ENCODE data around the gene GNAS.

Gene GNAS
- total RNA-seq = 689 to 834 (median 761) reads per million in 3 donors

- Histone ChIP-seq H3K4me3 (ENCODE audit: insufficient read depth, low read depth, low read length, poor library complexity, severe bottlenecking) (peak within 1 kb of the TSS; percentile 39), H3K9me3 (ENCODE audit: control insufficient read depth, low read length) (no peaks in the 10 kb centered on the region), H3K27me3 (replicated peaks; ENCODE audit: control insufficient read depth, insufficient read depth, low read length, poor library complexity, severe bottlenecking) (peaks cover 21% of the 10 kb centered on the region), H3K4me1 (ENCODE audit: control insufficient read depth, insufficient read depth, low read length, poor library complexity, severe bottlenecking) (peaks cover 13% of the 10 kb centered on the region), H3K27ac (ENCODE audit: insufficient read depth, low read length, poor library complexity, severe bottlenecking) (no peak within 1 kb of the TSS), H3K36me3 (ENCODE audit: control insufficient read depth, insufficient read depth, low read length) (no peaks in the 10 kb centered on the region)
- DNase-seq = peak in 2 of 3 donors; percentile 20 to 30
Measured at GRCh38 chr20:58852543-58853271, at the start of gene GNAS. Gene GNAS (plus strand): TSS chr20:58852716.

GRCh38 chr20:58803533-58803932, 49.0 kb upstream of the GNAS start:
- H3K4me3 ChIP-seq (ENCODE audit: insufficient read depth, low read depth, low read length, poor library complexity, severe bottlenecking) = no peak overlapping the region
- H3K36me3 ChIP-seq (ENCODE audit: control insufficient read depth, insufficient read depth, low read length) = no peaks in the 10 kb centered on the region
- no peak overlapping the region for H3K27ac ChIP-seq (ENCODE audit: insufficient read depth, low read length, poor library complexity, severe bottlenecking)
- no peaks in the 10 kb centered on the region for H3K27me3 ChIP-seq (replicated peaks; ENCODE audit: control insufficient read depth, insufficient read depth, low read length, poor library complexity, severe bottlenecking)
- no peaks in the 10 kb centered on the region for H3K9me3 ChIP-seq (ENCODE audit: control insufficient read depth, low read length)
- DNase-seq = no peak
- H3K4me1 ChIP-seq (ENCODE audit: control insufficient read depth, insufficient read depth, low read length, poor library complexity, severe bottlenecking) = no peaks in the 10 kb centered on the region

GRCh38 chr20:58807801-58808200, 44.7 kb upstream of the GNAS start:
- H3K27me3 ChIP-seq (replicated peaks; ENCODE audit: control insufficient read depth, insufficient read depth, low read length, poor library complexity, severe bottlenecking) = no peaks in the 10 kb centered on the region
- H3K36me3 ChIP-seq (ENCODE audit: control insufficient read depth, insufficient read depth, low read length) = no peaks in the 10 kb centered on the region
- H3K27ac ChIP-seq (ENCODE audit: insufficient read depth, low read length, poor library complexity, severe bottlenecking) = no peak overlapping the region
- H3K9me3 ChIP-seq (ENCODE audit: control insufficient read depth, low read length) = no peaks in the 10 kb centered on the region
- DNase-seq = no peak
- H3K4me3 ChIP-seq (ENCODE audit: insufficient read depth, low read depth, low read length, poor library complexity, severe bottlenecking) = no peak overlapping the region
- no peaks in the 10 kb centered on the region for H3K4me1 ChIP-seq (ENCODE audit: control insufficient read depth, insufficient read depth, low read length, poor library complexity, severe bottlenecking)

GRCh38 chr20:58808271-58809046, 44.1 kb upstream of the GNAS start:
- Histone ChIP-seq H3K36me3 (ENCODE audit: control insufficient read depth, insufficient read depth, low read length) (no peaks in the 10 kb centered on the region), H3K27ac (ENCODE audit: insufficient read depth, low read length, poor library complexity, severe bottlenecking) (no peak overlapping the region), H3K4me3 (ENCODE audit: insufficient read depth, low read depth, low read length, poor library complexity, severe bottlenecking) (no peak overlapping the region), H3K27me3 (replicated peaks; ENCODE audit: control insufficient read depth, insufficient read depth, low read length, poor library complexity, severe bottlenecking) (no peaks in the 10 kb centered on the region), H3K9me3 (ENCODE audit: control insufficient read depth, low read length) (no peaks in the 10 kb centered on the region), H3K4me1 (ENCODE audit: control insufficient read depth, insufficient read depth, low read length, poor library complexity, severe bottlenecking) (no peaks in the 10 kb centered on the region)
- DNase-seq = no peak

GRCh38 chr20:58810116-58810878, 42.2 kb upstream of the GNAS start:
- H3K36me3 ChIP-seq (ENCODE audit: control insufficient read depth, insufficient read depth, low read length) = no peaks in the 10 kb centered on the region
- no peak overlapping the region for H3K4me3 ChIP-seq (ENCODE audit: insufficient read depth, low read depth, low read length, poor library complexity, severe bottlenecking)
- no peak for DNase-seq
- no peaks in the 10 kb centered on the region for H3K4me1 ChIP-seq (ENCODE audit: control insufficient read depth, insufficient read depth, low read length, poor library complexity, severe bottlenecking)
- H3K27me3 ChIP-seq (replicated peaks; ENCODE audit: control insufficient read depth, insufficient read depth, low read length, poor library complexity, severe bottlenecking) = no peaks in the 10 kb centered on the region
- no peaks in the 10 kb centered on the region for H3K9me3 ChIP-seq (ENCODE audit: control insufficient read depth, low read length)
- H3K27ac ChIP-seq (ENCODE audit: insufficient read depth, low read length, poor library complexity, severe bottlenecking) = no peak overlapping the region

- no peak for DNase-seq
- Histone ChIP-seq H3K27ac (ENCODE audit: insufficient read depth, low read length, poor library complexity, severe bottlenecking) (no peak overlapping the region), H3K4me3 (ENCODE audit: insufficient read depth, low read depth, low read length, poor library complexity, severe bottlenecking) (no peak overlapping the region), H3K36me3 (ENCODE audit: control insufficient read depth, insufficient read depth, low read length) (no peaks in the 10 kb centered on the region), H3K27me3 (replicated peaks; ENCODE audit: control insufficient read depth, insufficient read depth, low read length, poor library complexity, severe bottlenecking) (no peaks in the 10 kb centered on the region), H3K9me3 (ENCODE audit: control insufficient read depth, low read length) (no peaks in the 10 kb centered on the region), H3K4me1 (ENCODE audit: control insufficient read depth, insufficient read depth, low read length, poor library complexity, severe bottlenecking) (no peaks in the 10 kb centered on the region)
Measured at GRCh38 chr20:58810879-58811250, 41.7 kb upstream of the GNAS start.

- Histone ChIP-seq H3K4me1 (ENCODE audit: control insufficient read depth, insufficient read depth, low read length, poor library complexity, severe bottlenecking) (no peaks in the 10 kb centered on the region), H3K27ac (ENCODE audit: insufficient read depth, low read length, poor library complexity, severe bottlenecking) (no peak overlapping the region), H3K27me3 (replicated peaks; ENCODE audit: control insufficient read depth, insufficient read depth, low read length, poor library complexity, severe bottlenecking) (no peaks in the 10 kb centered on the region), H3K36me3 (ENCODE audit: control insufficient read depth, insufficient read depth, low read length) (no peaks in the 10 kb centered on the region), H3K9me3 (ENCODE audit: control insufficient read depth, low read length) (no peaks in the 10 kb centered on the region), H3K4me3 (ENCODE audit: insufficient read depth, low read depth, low read length, poor library complexity, severe bottlenecking) (no peak overlapping the region)
- DNase-seq = no peak
Measured at GRCh38 chr20:58811334-58811733, 41.2 kb upstream of the GNAS start.

GRCh38 chr20:58813369-58813768, 39.1 kb upstream of the GNAS start:
- Histone ChIP-seq H3K4me3 (ENCODE audit: insufficient read depth, low read depth, low read length, poor library complexity, severe bottlenecking) (no peak overlapping the region), H3K27me3 (replicated peaks; ENCODE audit: control insufficient read depth, insufficient read depth, low read length, poor library complexity, severe bottlenecking) (no peaks in the 10 kb centered on the region), H3K36me3 (ENCODE audit: control insufficient read depth, insufficient read depth, low read length) (no peaks in the 10 kb centered on the region), H3K27ac (ENCODE audit: insufficient read depth, low read length, poor library complexity, severe bottlenecking) (no peak overlapping the region), H3K4me1 (ENCODE audit: control insufficient read depth, insufficient read depth, low read length, poor library complexity, severe bottlenecking) (no peaks in the 10 kb centered on the region), H3K9me3 (ENCODE audit: control insufficient read depth, low read length) (no peaks in the 10 kb centered on the region)
- no peak for DNase-seq

GRCh38 chr20:58815448-58815847, 37.1 kb upstream of the GNAS start:
- H3K4me1 ChIP-seq (ENCODE audit: control insufficient read depth, insufficient read depth, low read length, poor library complexity, severe bottlenecking) = no peaks in the 10 kb centered on the region
- H3K27me3 ChIP-seq (replicated peaks; ENCODE audit: control insufficient read depth, insufficient read depth, low read length, poor library complexity, severe bottlenecking) = no peaks in the 10 kb centered on the region
- DNase-seq = no peak
- no peaks in the 10 kb centered on the region for H3K9me3 ChIP-seq (ENCODE audit: control insufficient read depth, low read length)
- no peaks in the 10 kb centered on the region for H3K36me3 ChIP-seq (ENCODE audit: control insufficient read depth, insufficient read depth, low read length)
- no peak overlapping the region for H3K4me3 ChIP-seq (ENCODE audit: insufficient read depth, low read depth, low read length, poor library complexity, severe bottlenecking)
- no peak overlapping the region for H3K27ac ChIP-seq (ENCODE audit: insufficient read depth, low read length, poor library complexity, severe bottlenecking)

GRCh38 chr20:58816051-58816450, 36.5 kb upstream of the GNAS start:
- Histone ChIP-seq H3K36me3 (ENCODE audit: control insufficient read depth, insufficient read depth, low read length) (no peaks in the 10 kb centered on the region), H3K4me3 (ENCODE audit: insufficient read depth, low read depth, low read length, poor library complexity, severe bottlenecking) (no peak overlapping the region), H3K9me3 (ENCODE audit: control insufficient read depth, low read length) (no peaks in the 10 kb centered on the region), H3K27ac (ENCODE audit: insufficient read depth, low read length, poor library complexity, severe bottlenecking) (no peak overlapping the region), H3K27me3 (replicated peaks; ENCODE audit: control insufficient read depth, insufficient read depth, low read length, poor library complexity, severe bottlenecking) (no peaks in the 10 kb centered on the region), H3K4me1 (ENCODE audit: control insufficient read depth, insufficient read depth, low read length, poor library complexity, severe bottlenecking) (no peaks in the 10 kb centered on the region)
- no peak for DNase-seq
